HEK293 (cell line): Measurements from ENCODE around the gene MLLT1.

ENCODE experiments used
- BCL11A ChIP-seq: fragments of 450-650 bp; formaldehyde crosslinking; IDR thresholded peaks from 2 replicates; pipeline ENCODE4 v1.5.1; 2016; ENCODE audit warnings: low read depth, missing biosample characterization, missing genetic modification characterization
- EGR2 ChIP-seq: fragments of 450-650 bp; formaldehyde crosslinking; IDR thresholded peaks from 2 replicates; pipeline ENCODE4 v1.5.1; 2016; ENCODE audit warnings: low read depth, missing biosample characterization, missing genetic modification characterization
- HOXA7 ChIP-seq: sonication (generic); formaldehyde crosslinking; IDR thresholded peaks from 2 replicates; pipeline ENCODE4 v1.8.1; 2022; ENCODE audit warnings: missing genetic modification reagents, borderline replicate concordance
- HOXC10 ChIP-seq: sonication (generic); formaldehyde crosslinking; IDR thresholded peaks from 2 replicates; pipeline ENCODE4 v1.8.1; 2023; ENCODE audit warnings: mild to moderate bottlenecking, missing genetic modification reagents
- IKZF3 ChIP-seq: fragments of 450-650 bp; IDR thresholded peaks from 2 replicates; pipeline ENCODE4 v1.5.0; 2018; ENCODE audit warnings: missing biosample characterization, mild to moderate bottlenecking, missing genetic modification characterization, moderate library complexity
- INSM2 ChIP-seq: fragments of 450-650 bp; formaldehyde crosslinking; IDR thresholded peaks from 2 replicates; pipeline ENCODE4 v1.5.1; 2016; ENCODE audit warnings: missing biosample characterization, missing genetic modification characterization
- KLF9 ChIP-seq: fragments of 450-650 bp; formaldehyde crosslinking; IDR thresholded peaks from 2 replicates; pipeline ENCODE4 v1.5.1; 2016; ENCODE audit warnings: missing biosample characterization, missing genetic modification characterization, low read depth
- PRDM2 ChIP-seq: fragments of 450-650 bp; formaldehyde crosslinking; IDR thresholded peaks from 2 replicates; pipeline ENCODE4 v1.5.1; 2016; ENCODE audit warnings: missing biosample characterization, missing genetic modification characterization, borderline replicate concordance
- SP7 ChIP-seq: fragments of 450-650 bp; formaldehyde crosslinking; IDR thresholded peaks from 2 replicates; pipeline ENCODE4 v1.5.1; 2016; ENCODE audit warnings: missing biosample characterization, missing genetic modification characterization
- TRIM28 ChIP-seq: IDR thresholded peaks from 2 replicates; pipeline ENCODE4 v1.6.1; 2011; ENCODE audit warnings: low read length, control low read depth, borderline replicate concordance
- WT1 ChIP-seq: fragments of 450-650 bp; formaldehyde crosslinking; IDR thresholded peaks from 2 replicates; pipeline ENCODE4 v1.5.1; 2016; ENCODE audit warnings: missing biosample characterization, missing genetic modification characterization
- ZEB2 ChIP-seq: fragments of 450-650 bp; formaldehyde crosslinking; IDR thresholded peaks from 2 replicates; pipeline ENCODE4 v1.5.1; 2016; ENCODE audit warnings: missing biosample characterization, missing genetic modification characterization
- ZNF138 ChIP-seq: fragments of 450-650 bp; formaldehyde crosslinking; IDR thresholded peaks from 2 replicates; pipeline ENCODE4 v1.5.1; 2016; ENCODE audit warnings: missing biosample characterization, missing genetic modification characterization, borderline replicate concordance
- ZNF221 ChIP-seq: fragments of 450-650 bp; formaldehyde crosslinking; IDR thresholded peaks from 2 replicates; pipeline ENCODE4 v1.5.1; 2017; ENCODE audit warnings: missing biosample characterization, missing genetic modification characterization, borderline replicate concordance
- ZNF362 ChIP-seq: fragments of 450-650 bp; formaldehyde crosslinking; IDR thresholded peaks from 2 replicates; pipeline ENCODE4 v1.5.1; 2016; ENCODE audit warnings: missing biosample characterization, missing genetic modification characterization
- ZNF398 ChIP-seq: fragments of 450-650 bp; formaldehyde crosslinking; IDR thresholded peaks from 2 replicates; pipeline ENCODE4 v1.5.1; 2017; ENCODE audit warnings: missing biosample characterization, missing genetic modification characterization
- ZNF513 ChIP-seq: fragments of 450-650 bp; IDR thresholded peaks from 2 replicates; pipeline ENCODE4 v1.5.1; 2018; ENCODE audit warnings: missing biosample characterization, missing genetic modification characterization
- ZNF544 ChIP-seq: fragments of 450-650 bp; formaldehyde crosslinking; IDR thresholded peaks from 2 replicates; pipeline ENCODE4 v1.5.0; 2017; ENCODE audit warnings: missing biosample characterization, missing genetic modification characterization
- ZNF549 ChIP-seq: fragments of 450-650 bp; IDR thresholded peaks from 2 replicates; pipeline ENCODE4 v1.5.1; 2018; ENCODE audit warnings: missing biosample characterization, missing genetic modification characterization, mild to moderate bottlenecking, inconsistent platforms, moderate library complexity
- ZNF560 ChIP-seq: fragments of 450-650 bp; formaldehyde crosslinking; IDR thresholded peaks from 2 replicates; pipeline ENCODE4 v1.5.1; 2017; ENCODE audit warnings: missing biosample characterization, missing genetic modification characterization, borderline replicate concordance
- ZNF561 ChIP-seq: fragments of 450-650 bp; IDR thresholded peaks from 2 replicates; pipeline ENCODE4 v1.5.1; 2018; ENCODE audit warnings: missing biosample characterization, missing genetic modification characterization, borderline replicate concordance
- ZNF600 ChIP-seq: fragments of 450-650 bp; formaldehyde crosslinking; IDR thresholded peaks from 2 replicates; pipeline ENCODE4 v1.5.1; 2016; ENCODE audit warnings: missing biosample characterization, missing genetic modification characterization
- ZNF621 ChIP-seq: fragments of 450-650 bp; formaldehyde crosslinking; IDR thresholded peaks from 2 replicates; pipeline ENCODE4 v1.5.1; 2017; ENCODE audit warnings: missing biosample characterization, missing genetic modification characterization
- ZNF660 ChIP-seq: fragments of 450-650 bp; IDR thresholded peaks from 2 replicates; pipeline ENCODE4 v1.5.1; 2018; ENCODE audit warnings: missing biosample characterization, mild to moderate bottlenecking, missing genetic modification characterization
- ZNF747 ChIP-seq: fragments of 450-650 bp; formaldehyde crosslinking; IDR thresholded peaks from 2 replicates; pipeline ENCODE4 v1.5.1; 2016; ENCODE audit warnings: missing biosample characterization, missing genetic modification characterization
- ZNF776 ChIP-seq: fragments of 450-650 bp; formaldehyde crosslinking; IDR thresholded peaks from 2 replicates; pipeline ENCODE4 v1.5.0; 2017; ENCODE audit warnings: missing biosample characterization, missing genetic modification characterization, borderline replicate concordance
- ZNF785 ChIP-seq: fragments of 450-650 bp; formaldehyde crosslinking; IDR thresholded peaks from 2 replicates; pipeline ENCODE4 v1.5.1; 2016; ENCODE audit warnings: missing biosample characterization, missing genetic modification characterization
- ZNF843 ChIP-seq: fragments of 450-650 bp; formaldehyde crosslinking; IDR thresholded peaks from 2 replicates; pipeline ENCODE4 v1.5.1; 2016; ENCODE audit warnings: missing biosample characterization, missing genetic modification characterization

The MLLT1 gene

GRCh38 chr19:6273701-6274601 lies 5.8 kb downstream of the MLLT1 start (continued):
- TF ChIP-seq ZNF776: no peak
- TF ChIP-seq ZEB2 (tag by site-specific recombination): peak; percentile 58; the same call in 1 of the 2 replicates
- no peak for TF ChIP-seq ZNF362 (tag by site-specific recombination)
- no peak for TF ChIP-seq KLF9 (tag by site-specific recombination)
- no peak for TF ChIP-seq ZNF398 (tag by site-specific recombination)
- TF ChIP-seq TRIM28: no peak
- no peak for TF ChIP-seq HOXA7
- TF ChIP-seq ZNF747 (tag by site-specific recombination): no peak
- no peak for TF ChIP-seq ZNF785 (tag by site-specific recombination)
- TF ChIP-seq HOXC10: no peak
- no peak for TF ChIP-seq EGR2 (tag by site-specific recombination)
- TF ChIP-seq ZNF549: no peak
- TF ChIP-seq ZNF843 (tag by site-specific recombination): no peak
- no peak for TF ChIP-seq ZNF621 (tag by site-specific recombination)
- TF ChIP-seq ZNF221 (tag by site-specific recombination): no peak
- TF ChIP-seq SP7 (tag by site-specific recombination): 0 out of 2 replicates have a peak, but pooled peaks have one; percentile 43
- no peak for TF ChIP-seq ZNF544 (tag by site-specific recombination)
- TF ChIP-seq IKZF3 (tag by site-specific recombination): 0 out of 2 replicates have a peak, but pooled peaks have one; percentile 25
- TF ChIP-seq ZNF561 (tag by site-specific recombination): no peak
- TF ChIP-seq ZNF513 (tag by site-specific recombination): no peak
- peak; percentile 91 for TF ChIP-seq ZNF600 (tag by site-specific recombination)
- no peak for TF ChIP-seq ZNF560 (tag by site-specific recombination)
- no peak for TF ChIP-seq ZNF138
- no peak for TF ChIP-seq BCL11A (tag by site-specific recombination)
- no peak for TF ChIP-seq INSM2 (tag by site-specific recombination)
- no peak for TF ChIP-seq PRDM2 (tag by site-specific recombination)
- no peak for TF ChIP-seq ZNF660 (tag by site-specific recombination)
- no peak for TF ChIP-seq WT1 (tag by site-specific recombination)
